HG02852 (cell line): ENCODE measurements around the gene LIMS2.
A peak's percentile ranks its signal among the peaks of the same experiment; 100 is the strongest.

Source experiments
- ATAC-seq: cut with Tn5 transposase; IDR thresholded peaks from one replicate; pipeline ENCODE4 v1.9.1; 2021; ENCODE audit warnings: mild to moderate bottlenecking, moderate library complexity; ENCODE audit not compliant: unreplicated experiment

Gene LIMS2

DNA sequence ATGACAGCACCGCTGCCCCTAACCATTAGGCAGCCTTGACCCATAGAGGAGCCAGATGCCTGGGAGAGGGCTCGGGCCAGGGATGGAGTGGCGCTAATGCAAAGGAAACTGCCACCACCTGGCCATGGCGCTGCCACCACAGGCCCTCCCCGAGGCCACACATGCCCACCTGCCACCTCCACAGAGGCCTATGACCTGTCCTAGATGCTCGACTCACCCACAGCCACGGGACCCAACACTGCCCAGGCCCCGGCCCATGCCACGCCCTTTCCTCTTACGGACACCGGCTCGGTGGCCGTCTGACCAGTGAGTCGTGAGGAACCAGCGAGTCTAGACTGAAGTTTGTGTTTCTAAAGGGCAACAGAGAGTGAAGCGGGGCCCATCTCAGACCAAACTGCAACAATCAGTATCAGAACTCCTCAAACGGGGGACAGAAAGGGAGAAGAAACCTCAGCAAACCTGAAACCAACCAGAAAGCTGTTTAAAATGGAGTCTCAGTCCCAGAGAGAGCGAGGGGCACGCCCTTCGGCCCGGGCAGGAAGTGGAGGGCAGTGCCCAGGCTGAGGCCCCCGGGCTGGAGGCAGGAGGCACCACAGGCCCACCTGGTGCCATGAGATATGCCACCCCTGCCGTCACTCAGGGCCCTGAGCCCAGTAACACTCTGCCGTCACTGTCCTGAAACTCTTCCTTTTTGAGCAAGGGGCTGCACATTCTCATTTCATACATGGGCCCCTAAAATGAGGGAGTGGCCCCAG, 28.7 kb downstream of the LIMS2 start:
- ATAC-seq, result no peak

- no peak for ATAC-seq
These were observed 29.7 kb downstream of the LIMS2 start, which contains the start of gene GPR17 for GRCh38 chr2:127645395-127646291. Gene GPR17, plus strand, starts transcription at chr2:127646153. Its CDS starts 4,583 bp downstream, at chr2:127650736.

GRCh38 chr2:127645026-127645394, 30.3 kb downstream of the LIMS2 start:
- ATAC-seq, result no peak

- no peak for ATAC-seq
These were observed 31.0 kb downstream of the LIMS2 start for GRCh38 chr2:127644066-127645025.

- ATAC-seq, result no peak
These were observed 31.8 kb downstream of the LIMS2 start for GRCh38 chr2:127643439-127644065.

GRCh38 chr2:127642706-127643438, 32.5 kb downstream of the LIMS2 start:
- ATAC-seq, result no peak

DNA sequence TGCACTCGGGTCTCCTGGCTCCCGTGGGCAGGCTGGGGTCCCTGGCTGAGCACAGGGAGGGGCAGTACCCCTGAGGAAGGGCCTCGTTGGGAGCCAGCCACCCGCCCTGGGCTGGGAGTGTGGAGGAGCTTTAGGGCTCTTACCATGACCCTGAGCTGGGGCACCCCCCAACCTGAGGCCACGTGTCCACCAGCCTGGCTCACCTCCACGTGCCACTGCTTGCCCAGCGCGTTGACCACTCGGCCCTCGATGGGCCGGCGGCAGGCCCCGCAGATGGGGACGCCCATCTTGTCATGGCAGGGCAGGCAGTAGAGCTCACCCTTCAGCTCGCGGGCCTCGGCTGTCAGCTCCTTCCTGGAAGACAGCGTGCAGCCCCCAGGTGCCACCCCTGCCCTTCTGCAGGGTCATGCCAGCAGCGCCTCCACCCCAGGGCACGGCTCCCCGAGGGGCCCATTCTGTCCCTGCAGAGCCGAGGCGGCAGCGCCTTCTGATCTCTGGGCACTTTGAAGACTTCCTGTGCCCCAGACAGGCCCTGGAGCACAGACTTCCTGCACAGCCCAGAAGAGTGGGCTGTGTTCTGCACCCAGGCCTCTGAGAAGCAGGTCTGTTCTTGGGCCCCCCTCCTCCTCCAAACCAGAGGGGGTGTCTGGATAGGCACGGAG, 33.4 kb downstream of the LIMS2 start:
- ATAC-seq, result no peak

DNA sequence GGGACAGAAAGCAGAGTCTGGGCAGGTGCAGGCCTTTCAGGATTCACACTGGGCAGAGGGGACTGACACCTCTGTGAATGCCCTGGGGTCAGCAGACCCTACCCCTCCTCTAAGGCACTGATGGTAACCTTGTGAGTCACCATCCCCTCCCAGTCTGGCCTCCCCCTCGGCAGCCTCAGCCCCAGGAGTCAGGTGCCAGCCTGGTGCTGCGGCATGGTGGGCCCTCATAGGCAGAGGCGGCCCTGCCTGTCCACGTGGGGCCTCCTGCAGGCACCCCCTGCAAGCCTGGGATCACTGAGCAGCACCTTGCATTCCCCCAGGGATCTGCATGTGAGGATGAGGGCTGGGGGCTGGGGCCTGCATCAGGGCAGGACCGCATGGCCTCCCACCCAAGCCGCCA, 34.2 kb downstream of the LIMS2 start:
- ATAC-seq, result no peak

DNA sequence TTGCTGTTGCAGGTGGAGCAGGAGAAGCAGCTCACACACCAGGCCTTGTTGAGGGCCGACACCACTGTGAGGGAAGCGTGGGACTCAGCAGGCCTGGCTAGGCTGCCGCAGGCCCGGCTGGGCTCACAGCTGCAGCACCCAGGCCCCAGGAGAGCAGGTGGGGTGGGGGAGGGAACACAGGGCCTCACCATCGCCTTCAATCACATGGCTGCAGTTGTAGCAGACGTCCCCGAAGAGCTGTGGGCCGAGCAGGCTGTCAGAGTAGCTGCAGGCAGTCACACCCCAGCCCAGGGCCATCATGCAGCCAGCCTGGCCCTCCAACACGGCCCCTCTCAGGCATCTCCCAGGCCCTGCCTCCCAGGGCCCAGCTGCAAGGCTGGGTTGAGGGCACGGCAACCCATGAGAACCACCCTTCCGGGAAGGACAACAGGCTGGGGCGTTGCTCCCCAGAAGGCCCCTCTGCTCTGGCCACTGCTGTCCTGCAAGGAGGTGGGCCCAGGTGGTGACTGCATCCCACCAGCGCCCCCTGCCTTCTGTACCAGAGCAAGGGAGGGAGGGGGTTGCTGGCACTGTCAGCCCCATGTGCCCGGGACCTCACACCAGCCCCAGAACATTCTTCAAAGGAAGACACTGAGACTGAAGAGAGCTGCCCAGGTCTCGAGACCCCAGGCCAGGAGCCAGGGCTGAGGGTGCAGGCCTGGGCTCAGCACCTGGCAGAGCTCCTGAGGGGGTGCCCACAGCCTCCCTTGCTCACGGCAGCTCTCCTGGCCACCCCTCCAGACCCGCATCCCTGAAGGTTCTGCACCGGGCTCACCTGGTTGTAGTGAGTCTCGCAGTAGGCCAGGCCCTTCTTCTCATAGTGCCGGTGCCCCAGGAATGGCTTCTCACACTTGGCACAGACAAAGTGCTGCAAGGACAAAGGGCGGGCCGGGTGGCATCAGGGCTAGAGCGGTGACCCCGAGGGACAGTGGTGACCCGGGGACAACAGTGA, 35.0 kb downstream of the LIMS2 start:
- peak; percentile 51 for ATAC-seq

GRCh38 chr2:127639111-127639474, 36.2 kb downstream of the LIMS2 start:
- no peak for ATAC-seq

DNA sequence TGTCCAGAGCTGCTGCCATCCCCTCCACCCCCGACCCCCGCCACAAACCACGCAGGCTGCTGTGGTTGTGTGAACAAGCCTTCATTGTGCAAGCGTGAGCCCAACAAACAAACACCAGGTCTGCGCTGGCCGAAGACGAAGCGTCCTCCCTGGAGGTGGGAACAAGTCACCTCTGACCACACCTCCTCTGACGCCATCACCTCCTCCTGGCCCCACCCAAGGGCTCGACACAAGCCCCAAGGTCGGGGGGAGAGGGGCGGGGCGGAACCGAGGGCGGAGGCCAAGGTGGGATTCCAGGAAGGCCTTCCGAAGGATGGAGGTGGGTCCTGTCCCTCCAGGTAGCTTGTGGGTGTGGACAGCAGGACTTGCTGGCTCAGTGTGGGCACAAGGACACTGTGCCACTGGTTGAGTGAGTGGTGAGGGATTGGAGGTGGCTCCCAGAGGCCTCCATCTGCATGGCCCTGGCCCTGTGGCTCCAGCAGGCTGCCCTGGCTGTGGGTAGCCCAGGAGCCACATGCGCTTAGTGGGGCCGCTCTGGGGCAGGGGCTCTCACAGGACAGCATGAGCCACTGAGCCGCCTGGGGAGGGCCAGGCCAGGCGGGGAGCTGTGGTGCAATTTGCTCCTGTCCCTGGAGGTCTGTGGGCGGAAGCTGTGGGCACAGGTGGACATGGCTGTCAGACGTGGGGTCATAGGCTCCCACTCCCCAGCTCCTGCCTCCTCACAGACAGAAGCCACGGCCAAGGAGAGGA, 36.8 kb downstream of the LIMS2 start:
- no peak for ATAC-seq

DNA sequence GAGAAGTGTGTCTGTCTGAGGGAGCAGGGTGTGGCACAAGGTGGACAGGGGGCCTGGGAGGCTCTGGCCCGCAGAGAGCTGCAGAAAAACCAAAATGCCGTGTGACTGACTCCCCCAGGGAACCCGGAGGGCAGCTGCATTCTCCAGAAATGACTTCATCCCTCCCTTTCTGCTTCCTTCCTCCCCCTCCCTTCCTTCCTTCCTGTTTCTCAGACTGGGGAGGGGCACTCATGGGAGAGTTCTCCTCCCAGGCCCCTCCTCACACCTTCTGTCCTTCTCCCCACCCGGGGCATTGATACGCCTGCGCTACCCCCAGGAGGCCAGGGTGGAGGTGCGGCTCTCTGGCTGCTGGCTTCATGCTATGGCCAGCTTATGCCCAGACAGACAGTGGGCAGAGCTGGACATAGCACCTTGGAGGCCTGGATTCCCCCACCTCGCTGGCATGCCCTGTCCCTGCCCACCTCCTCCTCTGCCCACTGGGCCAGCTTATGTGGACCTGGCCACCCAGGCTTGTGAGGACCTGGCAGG, 37.5 kb downstream of the LIMS2 start:
- ATAC-seq, result no peak

GRCh38 chr2:127637236-127637630, 38.1 kb downstream of the LIMS2 start:
- no peak for ATAC-seq

- no peak for ATAC-seq
These were observed 38.8 kb downstream of the LIMS2 start for GRCh38 chr2:127636248-127637235.

DNA sequence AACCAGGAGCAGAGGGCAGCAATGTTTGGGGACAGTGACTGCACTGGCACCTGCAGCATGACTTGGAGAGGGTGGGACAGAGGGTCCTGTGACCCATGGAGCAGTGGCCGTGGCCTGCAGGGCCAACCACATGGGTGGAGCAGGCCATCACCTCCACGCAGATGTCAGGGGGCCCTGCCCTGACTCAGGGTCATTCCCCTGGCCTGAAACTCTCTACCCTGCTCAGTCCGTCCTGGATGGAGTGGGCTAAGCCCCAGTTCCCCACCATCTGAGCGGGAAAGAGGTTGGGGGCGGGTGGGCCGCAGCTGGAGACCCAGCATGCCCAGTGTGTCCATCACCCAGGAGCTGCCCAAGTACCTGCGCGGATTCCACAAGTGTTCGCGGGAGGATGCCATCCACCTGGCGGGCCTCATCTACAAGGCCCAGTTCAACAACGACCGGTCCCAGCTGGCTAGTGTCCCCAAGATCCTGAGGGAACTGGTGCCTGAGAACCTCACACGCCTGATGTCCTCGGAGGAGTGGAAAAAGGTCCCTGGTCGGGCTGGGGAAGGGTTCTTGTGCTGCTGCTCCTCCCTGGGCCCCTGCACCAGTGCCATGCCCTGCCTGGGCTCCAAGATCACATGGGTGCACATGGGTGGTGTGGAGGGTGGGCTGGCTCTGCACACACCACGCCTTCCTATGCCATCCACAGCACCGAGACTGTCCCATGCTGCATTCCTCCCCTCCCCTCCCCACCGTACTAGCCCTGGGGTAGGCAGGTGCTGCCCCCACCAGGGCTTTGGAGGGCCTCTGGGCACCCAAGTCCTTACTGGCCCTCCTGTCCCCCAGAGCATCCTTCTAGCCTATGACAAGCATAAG, 39.7 kb downstream of the LIMS2 start:
- ATAC-seq, result no peak
